Measurements from ENCODE around the gene KDM2B.

Gene KDM2B

GRCh38 chr12:121430833-121431415 is 149.9 kb downstream of the KDM2B start:
- DNase-seq (ENCODE audit: low read depth): no peak

GRCh38 chr12:121428883-121429282 is 151.9 kb downstream of the KDM2B start:
- DNase-seq (ENCODE audit: low read depth): no peak

GRCh38 chr12:121427556-121428050 is 153.2 kb downstream of the KDM2B start:
- DNase-seq (ENCODE audit: low read depth): no peak

- DNase-seq (ENCODE audit: low read depth): no peak
These were observed 156.2 kb downstream of the KDM2B start for GRCh38 chr12:121424624-121424975.

GRCh38 chr12:121423682-121424623 is 156.9 kb downstream of the KDM2B start:
- no peak for DNase-seq (ENCODE audit: low read depth)

GRCh38 chr12:121423253-121423652 is 157.6 kb downstream of the KDM2B start:
- no peak for DNase-seq (ENCODE audit: low read depth)

GRCh38 chr12:121420109-121420508 is 160.7 kb downstream of the KDM2B start:
- DNase-seq (ENCODE audit: low read depth): no peak

- DNase-seq (ENCODE audit: low read depth): no peak
These were observed 163.0 kb downstream of the KDM2B start for GRCh38 chr12:121417847-121418246.

- no peak for DNase-seq (ENCODE audit: low read depth)
These were observed 166.9 kb downstream of the KDM2B start for GRCh38 chr12:121413917-121414316.

GRCh38 chr12:121405211-121405610 is 175.6 kb downstream of the KDM2B start:
- no peak for DNase-seq (ENCODE audit: low read depth)

- DNase-seq (ENCODE audit: low read depth): peak; percentile 11
These were observed 176.1 kb downstream of the KDM2B start for GRCh38 chr12:121404734-121405133.

GRCh38 chr12:121403721-121404120 is 177.1 kb downstream of the KDM2B start:
- no peak for DNase-seq (ENCODE audit: low read depth)

- DNase-seq (ENCODE audit: low read depth): peak; percentile 46
These were observed 180.3 kb downstream of the KDM2B start for GRCh38 chr12:121400332-121401139.

- DNase-seq (ENCODE audit: low read depth): peak; percentile 97
These were observed 181.2 kb downstream of the KDM2B start, which contains the start of gene RNF34 for GRCh38 chr12:121399391-121400331. RNF34 (plus strand) TSS chr12:121400118; CDS start chr12:121400213, 95 bp downstream.

GRCh38 chr12:121398355-121398754 is 182.5 kb downstream of the KDM2B start:
- DNase-seq (ENCODE audit: low read depth): no peak

- DNase-seq (ENCODE audit: low read depth): no peak
These were observed 183.3 kb downstream of the KDM2B start for GRCh38 chr12:121397521-121397920.

- DNase-seq (ENCODE audit: low read depth): no peak
These were observed 188.5 kb downstream of the KDM2B start for GRCh38 chr12:121392325-121392716.

- DNase-seq (ENCODE audit: low read depth): peak; percentile 79
These were observed 189.1 kb downstream of the KDM2B start for GRCh38 chr12:121391619-121392324.

GRCh38 chr12:121390856-121391255 is 190.0 kb downstream of the KDM2B start:
- DNase-seq (ENCODE audit: low read depth): no peak

GRCh38 chr12:121388421-121388981 is 192.3 kb downstream of the KDM2B start:
- DNase-seq (ENCODE audit: low read depth): peak; percentile 66

Measured in amniotic epithelial cell (primary cell).